HG03025 (cell line): Measurements from ENCODE around the gene UBL3.

Experiments
- ATAC-seq: cut with Tn5 transposase; IDR thresholded peaks from one replicate; pipeline ENCODE4 v1.9.1; 2021; ENCODE audit warnings: mild to moderate bottlenecking, moderate library complexity; ENCODE audit not compliant: unreplicated experiment, low FRiP score

Gene UBL3, protein sequence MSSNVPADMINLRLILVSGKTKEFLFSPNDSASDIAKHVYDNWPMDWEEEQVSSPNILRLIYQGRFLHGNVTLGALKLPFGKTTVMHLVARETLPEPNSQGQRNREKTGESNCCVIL

DNA sequence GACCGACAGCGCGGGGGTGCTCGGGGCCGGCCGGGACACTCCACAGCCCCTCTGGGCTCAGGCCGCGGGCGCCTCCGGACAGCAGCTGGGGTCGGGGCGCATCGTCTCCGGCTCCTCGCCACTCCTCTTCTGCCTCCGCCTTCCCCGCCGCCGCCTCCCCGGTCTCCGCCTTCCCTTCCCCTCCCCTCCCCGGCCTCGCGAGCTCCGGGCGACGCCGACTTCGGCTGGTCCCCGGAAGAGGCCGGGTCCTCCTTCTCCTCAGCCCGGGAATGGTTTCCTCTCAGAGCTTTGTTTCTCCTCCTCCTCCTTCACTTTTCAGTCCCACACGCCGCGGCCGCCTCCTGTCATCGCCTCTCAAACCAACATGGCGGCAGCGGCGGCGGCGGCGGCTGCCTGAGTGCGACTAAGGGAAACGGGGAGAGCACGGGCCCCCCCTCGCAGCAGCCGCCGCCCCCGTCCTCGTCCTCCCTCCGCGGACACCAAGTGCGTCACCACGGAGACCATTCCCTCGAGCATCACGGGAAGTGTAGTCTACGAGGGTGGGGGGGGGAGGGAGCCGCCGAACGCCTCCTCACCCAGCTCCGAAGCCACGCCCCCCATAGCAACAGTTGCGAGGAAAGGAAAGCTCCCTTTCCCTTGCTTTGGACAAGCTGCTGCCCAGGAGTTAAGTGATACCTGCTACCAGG is at the start of gene UBL3:
Gene UBL3, minus strand, starts transcription at position 405 of the 686 bp plus-strand sequence. CDS start 1,079 bp downstream, outside the sequence.
- peak; percentile 85 for ATAC-seq

DNA sequence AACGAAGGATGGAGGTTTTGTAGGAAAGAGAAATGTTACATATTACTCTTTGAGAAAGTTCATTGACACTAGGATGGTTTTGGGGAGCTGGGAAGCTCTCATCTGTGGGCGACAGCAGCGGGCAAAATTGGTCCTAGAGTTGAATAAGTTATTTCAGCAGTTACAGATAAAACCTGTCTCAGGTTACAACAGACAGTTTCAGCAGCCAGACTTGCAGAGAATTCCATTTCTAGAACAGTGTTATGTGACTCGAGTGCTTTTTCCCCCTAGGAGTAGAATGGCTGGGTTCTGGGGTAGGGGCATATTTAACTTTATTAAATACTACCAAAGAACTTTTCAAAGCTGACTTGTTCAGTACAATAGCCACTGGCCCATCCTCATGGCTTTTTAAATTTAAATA is 46.7 kb upstream of the UBL3 start:
- ATAC-seq = no peak

DNA sequence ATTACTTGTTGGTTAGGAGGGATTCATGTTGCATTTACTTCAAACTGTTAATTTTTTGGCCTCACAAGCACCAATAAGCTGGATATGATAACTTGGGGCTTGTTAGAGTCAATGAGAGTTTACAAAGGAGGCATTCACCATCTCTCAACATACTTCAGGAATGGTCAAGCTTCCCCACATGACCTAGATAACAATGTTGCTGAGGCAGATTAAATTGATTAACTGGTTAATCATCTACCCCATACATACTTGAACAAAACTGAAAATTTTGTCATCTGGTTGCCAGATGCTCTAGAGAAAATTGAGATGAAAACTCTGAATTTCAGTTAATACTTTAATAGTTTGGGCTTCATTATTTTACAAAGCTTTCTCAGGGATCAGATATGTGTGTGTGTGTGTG is 43.0 kb upstream of the UBL3 start:
- no peak for ATAC-seq

DNA sequence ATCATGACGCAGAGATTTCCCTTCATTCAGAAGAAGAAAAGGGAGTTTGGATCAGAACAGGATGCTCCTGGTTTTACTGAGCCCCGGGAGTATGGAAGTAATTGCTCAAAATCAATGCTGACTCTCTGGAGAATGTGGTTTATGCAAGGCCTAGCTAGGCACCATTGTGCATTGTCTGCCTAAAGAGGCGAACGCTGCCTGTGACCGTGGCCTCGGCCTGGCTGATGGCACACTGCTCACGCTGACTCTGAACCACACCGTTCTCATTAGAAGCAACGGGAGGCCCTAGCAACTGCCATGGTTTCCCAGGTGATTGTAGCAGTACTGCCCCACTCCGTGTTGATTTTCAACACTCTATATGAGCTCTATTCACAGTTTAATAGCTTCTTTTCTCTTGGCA is 41.7 kb upstream of the UBL3 start:
- ATAC-seq = no peak

DNA sequence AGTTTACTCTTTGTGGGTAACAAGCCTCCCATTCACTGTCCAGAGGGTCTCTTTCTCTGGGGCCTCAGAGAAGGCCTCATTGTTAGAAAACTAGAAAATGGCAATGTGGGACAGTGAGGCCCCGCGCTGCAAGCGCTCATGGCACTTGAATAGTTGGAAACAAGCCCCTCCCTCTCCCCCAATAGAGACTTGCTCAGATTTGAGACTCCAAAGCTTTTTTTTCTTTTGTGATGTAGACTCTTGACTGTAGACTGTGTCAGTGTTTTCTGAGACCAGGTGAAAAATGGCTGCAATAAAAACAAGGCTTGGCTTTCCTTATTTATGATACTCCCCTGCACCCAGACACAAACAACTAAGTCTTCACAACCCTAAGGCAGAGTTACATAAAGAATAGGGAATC is 38.7 kb upstream of the UBL3 start:
- no peak for ATAC-seq

DNA sequence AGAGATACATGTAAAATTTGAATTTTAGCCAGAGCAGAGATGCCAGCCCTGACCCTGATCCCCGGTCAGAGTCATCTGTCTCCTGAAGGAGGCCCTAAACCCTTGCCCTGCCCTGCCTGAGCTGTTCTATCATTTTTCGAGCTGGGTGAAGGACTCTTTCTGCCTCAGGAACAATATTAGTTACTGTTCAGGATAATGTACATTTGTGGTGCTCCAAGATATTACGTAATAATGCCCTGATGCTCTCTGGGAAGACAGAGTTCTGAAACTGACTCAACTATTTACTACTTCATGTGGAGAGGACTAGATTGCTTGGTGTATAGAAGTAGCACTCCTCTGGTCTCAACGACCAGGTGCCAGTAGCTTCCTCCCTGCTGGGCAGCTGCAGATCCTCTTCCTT is 37.9 kb upstream of the UBL3 start:
- no peak for ATAC-seq

DNA sequence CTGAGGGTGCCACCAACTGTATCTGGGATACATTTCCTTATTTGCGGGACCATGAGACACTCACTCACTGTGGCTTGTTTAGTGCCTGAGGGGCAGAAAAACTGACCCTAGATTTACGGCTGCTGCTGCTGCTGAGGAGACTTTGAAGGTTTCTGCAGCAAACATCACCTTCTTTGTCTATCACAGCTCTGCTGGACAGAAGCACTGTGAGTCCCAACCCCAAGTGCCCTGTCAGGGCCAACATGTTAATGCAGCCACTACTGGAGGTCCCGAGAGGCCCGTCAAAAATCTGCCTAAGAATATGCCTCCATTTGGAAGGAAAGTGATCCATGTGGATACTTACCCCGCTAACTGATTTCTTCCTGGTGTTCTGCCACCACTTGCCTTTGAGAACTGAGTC is 37.3 kb upstream of the UBL3 start:
- no peak for ATAC-seq

DNA sequence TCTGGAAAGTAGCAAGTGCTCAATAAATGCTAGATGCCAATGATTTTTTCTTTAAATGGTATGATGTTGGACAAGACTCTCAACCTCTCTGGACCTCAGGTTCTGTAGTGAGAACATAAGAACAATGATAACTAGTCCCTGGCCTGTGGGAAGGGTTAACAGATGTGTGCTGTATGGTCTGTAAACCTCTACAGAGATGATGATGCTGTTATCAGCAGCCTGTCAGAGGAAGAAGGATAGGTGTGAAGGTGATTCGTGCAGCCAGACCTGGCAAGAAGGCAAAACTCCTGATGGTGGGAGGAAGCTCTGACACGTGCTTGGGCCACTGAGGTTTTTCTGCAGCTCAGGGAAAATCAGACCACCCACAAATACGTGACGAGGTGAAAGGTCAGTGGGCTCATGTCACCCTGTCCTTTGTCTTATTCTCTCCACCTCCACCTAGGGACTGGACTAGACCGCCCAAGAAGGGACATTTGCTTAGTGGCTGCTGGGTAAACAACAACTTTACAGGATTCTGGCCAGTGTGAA is 36.7 kb upstream of the UBL3 start:
- ATAC-seq = no peak

DNA sequence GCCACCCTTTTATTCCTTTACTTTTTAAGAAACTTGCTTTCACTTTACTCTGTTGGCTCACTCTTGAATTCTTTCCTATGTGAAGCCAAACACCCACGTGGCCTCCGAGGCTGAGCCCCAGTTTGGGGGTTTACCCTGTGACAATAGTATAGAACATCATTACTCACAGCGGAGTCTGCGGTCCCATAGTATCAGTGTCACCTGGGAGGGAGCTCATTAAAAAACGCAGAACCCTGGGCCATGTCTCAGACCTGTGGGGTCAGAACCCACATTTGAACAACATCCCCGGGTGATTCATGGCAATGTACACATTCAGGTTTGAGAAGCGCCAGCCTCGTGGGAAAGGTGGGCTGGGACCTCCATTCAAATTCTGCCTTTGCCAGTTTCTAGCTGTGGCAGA is 36.0 kb upstream of the UBL3 start:
- ATAC-seq = no peak

DNA sequence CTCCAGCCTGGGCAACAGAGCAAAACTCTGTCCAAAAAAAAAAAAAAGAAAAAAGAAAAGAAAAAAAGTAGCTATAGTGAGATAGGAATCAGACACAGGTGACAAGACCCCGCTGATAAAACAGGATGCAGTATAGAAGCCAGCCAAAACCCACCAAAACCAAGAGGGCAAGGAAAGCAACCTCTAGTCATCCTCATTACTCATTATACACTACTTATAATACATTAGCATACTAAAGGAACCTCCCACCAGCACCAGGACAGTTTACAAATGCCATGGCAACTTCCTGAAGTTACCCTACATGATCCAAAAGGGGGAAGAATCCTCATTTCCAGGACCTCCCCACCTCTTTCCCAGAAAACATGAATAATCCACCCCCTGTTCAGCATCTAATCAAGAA is 35.6 kb upstream of the UBL3 start:
- no peak for ATAC-seq

DNA sequence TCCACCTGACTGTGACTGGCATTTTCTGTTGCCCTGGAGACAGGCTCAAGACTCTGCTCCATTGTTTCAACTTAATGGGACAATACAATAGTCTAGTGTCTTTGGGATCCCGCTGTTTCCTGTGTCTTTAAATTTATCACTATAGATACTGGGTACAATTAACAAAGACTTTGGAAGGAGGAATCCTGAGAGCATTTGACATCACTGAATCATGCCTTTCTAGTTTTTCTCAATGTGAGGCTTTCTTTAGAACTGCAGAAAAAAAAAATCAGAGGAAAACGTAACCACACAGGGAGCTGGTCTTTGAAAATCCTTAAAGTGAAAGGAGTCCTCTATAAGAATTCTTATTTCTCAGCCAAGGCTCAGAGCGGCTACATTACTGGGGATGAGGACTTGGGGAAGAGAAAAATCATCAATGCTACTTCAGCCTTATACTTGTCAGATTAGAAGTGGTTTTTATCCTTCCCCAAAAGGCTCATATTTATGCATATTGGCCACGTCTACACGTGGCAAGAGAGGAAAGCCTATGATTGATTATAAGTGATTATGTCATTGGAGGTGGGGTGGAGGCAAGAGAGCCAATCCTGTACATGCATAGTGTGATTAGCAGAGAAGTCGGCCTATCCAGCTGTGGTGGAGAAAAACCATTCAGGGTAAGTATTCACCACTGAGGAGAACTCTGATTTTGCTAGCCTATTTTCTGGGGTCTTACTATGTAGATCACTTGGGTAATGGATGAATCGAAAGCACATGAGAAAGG is 34.4 kb upstream of the UBL3 start:
- no peak for ATAC-seq

DNA sequence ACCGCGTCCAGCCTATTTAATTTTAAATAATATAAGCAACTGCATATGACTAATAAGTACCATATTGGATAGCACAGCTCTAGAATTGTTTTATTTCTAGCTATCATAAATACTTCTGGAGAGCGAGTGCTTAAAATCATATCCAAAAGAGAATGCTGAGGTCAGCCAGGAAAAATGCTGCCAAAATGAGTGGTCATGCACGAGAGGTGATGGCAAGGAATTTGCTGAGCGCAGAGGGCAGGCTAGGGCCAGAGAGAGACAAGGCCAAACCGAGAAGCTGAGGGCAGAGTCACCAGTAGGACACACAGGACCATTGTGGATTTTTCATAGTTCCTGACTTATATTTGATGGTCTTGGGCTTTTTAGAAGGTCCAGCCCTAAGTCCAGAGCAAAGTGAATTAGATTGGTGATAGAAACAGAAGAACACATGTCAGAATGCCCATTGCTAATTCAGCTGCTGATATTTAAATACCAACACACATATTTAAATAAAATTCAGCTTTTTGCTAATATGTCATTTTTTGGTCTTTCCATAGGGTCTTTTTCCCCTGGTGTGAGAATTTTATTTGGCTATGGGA is 33.6 kb upstream of the UBL3 start:
- no peak for ATAC-seq

DNA sequence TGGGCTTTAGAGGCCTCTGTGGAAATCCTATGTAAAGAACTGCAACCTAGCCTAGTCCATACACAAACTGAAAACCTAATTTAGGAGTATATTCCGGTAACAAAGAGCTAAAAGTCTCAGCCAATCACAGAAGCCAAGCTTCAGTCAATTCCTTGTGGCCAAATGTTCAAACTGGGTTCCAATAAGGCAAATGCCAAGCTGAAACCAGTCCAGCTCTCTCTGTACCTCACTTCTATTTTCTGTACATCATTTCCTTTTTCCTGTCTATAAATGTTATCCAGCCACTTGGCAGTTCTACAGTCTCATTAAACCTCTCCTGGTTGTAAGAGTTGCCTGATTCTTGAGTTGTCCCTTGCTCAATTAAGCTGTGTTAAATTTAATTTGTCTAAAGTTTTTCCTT is 31.7 kb upstream of the UBL3 start:
- ATAC-seq = no peak

DNA sequence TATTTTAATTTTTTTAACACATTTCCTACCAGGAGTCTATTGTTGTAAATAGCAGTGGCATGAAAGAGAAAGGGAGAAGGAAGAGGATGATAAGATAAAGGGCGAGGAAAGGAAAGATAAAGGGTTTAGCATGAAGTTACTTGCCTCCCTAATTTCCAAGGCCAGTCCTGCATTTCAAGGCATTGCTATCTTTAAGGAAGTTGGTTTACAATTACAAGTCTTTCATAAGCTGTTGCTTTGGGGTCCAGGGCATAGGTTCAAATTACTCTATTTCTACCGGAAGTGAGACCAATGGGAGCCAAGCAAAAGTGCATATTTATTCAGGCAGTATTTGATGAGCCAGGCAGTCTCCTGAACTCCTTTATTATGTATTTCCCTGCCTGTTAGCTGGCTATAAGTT is 27.7 kb upstream of the UBL3 start:
- no peak for ATAC-seq

DNA sequence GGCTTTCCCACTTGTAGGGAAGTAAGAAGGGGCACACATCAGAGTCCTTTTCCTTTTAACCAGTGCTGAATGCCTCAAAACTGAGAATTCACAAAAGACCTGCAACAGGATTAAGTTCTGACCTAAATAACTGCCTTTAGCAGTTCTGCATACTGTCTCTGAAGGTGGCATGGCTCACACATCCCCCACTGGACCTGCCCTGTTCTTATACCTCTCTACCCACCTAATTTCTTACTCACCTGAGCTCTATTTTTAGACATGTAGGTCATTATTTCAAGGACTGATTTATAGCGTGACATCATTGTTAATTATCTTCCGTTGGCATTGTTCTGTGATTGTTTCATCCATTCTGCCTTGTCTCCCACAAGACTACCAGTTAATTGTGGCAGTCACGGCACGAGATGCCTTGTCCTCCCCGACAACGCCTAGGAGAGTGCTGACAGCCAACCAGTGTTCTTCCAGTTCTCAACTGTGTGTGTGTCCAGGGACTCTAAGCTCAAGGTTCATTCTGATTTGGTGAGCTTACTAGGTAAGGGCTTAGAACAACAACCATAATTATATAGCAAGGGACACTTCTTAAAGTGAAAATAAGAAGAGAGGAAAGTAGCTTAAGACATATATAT is 27.1 kb upstream of the UBL3 start:
- ATAC-seq = no peak

DNA sequence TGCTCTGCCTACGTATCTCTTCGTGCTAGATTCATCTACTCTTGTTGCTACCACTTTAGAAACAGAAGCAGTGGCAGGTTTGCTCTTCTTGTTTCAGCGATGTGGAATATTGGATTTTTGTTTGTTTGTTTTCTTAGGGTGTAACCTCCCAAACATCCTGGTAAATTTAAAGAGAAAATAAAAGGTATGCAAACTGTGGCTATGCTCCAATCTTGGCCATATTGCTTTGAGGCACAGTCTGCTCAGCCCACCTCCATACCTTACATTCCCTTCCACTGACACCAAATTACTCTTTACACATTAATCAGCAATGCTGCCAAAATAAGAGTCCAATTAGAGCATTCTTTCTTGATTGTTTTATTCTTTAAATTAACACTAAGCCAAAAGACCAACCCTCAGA is 25.2 kb upstream of the UBL3 start:
- ATAC-seq = no peak

DNA sequence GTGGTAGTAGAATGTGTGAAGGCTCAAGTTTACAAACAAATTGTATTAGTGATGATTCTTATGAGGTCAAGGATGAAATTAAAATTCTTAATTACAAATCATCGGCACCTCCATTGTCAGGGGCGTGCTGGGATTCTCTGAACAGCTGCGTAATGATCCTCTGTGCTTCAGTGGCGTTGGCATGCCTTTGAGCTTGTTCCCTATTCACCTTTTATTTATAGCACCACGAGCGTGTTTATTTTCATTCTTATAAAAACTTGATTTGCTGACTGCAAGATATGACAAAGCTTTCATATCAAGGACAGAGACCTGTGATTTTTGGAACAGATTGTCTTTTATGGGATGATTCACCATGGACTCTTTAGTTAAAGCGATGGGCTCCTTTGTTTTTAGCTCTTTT is 18.2 kb upstream of the UBL3 start:
- no peak for ATAC-seq

DNA sequence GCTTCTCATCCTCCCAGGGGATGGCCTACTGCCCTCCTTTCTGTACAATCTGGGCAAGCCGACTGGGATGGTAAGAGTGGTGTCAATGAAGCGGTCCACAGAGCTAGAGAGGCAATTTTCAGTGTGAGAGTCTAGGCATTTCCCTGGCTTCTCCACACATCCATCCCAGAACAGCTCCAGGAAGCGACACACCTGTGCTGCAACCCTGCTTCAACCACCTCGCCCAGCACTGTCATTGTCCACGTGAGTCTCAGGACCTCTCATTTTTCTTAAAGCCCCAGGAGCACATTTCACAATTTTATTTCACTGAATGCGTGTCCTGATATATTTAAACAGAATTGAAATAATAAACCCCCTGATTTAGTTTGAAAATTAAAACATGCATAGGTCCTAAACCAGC is 15.5 kb upstream of the UBL3 start:
- ATAC-seq = no peak

DNA sequence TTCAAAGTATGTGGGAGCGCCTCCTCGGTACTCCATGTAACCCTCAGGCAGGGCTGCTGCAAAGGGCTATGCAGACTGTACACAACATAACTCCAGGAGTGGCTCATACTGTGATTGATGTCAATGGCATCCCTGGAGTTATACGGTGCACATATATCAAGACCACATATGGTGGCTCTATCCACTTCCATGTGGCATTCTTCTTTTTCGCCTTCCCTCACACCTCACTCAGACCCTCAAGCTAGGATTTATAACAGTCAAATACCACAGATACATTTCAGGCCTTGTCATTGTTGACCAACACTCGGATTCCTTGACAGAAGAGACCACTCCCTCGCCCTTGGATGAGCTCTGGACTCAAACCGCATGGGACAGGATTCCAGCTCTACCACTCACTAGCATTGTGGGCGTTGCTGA is 11.3 kb upstream of the UBL3 start:
- no peak for ATAC-seq

DNA sequence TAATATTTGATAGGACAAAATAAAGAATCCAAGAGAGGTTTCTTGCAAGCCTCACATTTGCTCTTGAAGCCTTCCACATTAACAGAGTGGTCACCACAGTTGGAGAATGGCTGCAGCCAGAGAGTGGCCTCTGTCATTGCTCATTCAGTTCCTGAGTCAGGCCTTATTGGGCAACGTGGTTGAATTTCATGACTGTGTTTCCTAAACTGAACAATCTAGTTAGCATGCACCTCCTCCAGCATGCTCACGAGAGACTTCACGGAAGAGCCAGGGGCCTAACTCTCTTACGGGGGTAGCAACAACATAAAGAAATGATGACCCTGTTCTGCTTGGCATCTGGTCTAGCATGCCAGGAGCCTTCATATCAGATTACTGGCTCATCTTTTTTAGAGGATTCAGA is 9.6 kb upstream of the UBL3 start:
- ATAC-seq = no peak

DNA sequence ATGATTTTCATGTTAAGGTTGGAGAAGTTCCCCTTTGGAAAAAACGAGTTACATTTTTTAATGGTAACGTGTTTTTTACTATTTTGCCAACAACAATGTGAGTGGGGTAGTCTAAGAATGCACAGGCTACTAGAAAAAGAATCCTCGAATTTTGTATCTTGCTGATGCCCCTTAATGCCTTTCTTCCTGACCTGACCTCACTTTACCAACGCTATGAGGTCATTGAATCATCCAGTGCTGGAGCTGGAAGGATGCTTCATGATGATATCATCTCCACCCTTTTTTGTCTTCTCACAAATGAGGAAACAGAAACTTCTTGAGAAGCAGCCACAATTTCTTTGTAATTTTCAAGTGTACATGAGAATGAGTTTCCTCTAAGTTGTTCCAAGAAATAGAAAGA is 8.2 kb upstream of the UBL3 start:
- ATAC-seq = no peak
